ENCODE measurements around the gene PLEKHG2. TPM values are rescaled to one million over a fixed set of nuclear protein-coding genes. Genes with fewer than 3 reads are reported as not detected.
A peak's percentile ranks its signal among the peaks of the same experiment; 100 is the strongest.

Gene PLEKHG2
- total and polyA plus RNA-seq, 2 experiments from 2014 or later = 30.5 to 40.7 TPM

- peaks cover 4% of the 10 kb centered on the region for H3K4me1 ChIP-seq (ENCODE audit: low read depth)
- H3K9me3 ChIP-seq (ENCODE audit: low read depth) = no peaks in the 10 kb centered on the region
- H3K27ac ChIP-seq = peak overlapping the region; percentile 91
- no peak for TF ChIP-seq CTCF (IDR thresholded peaks at IDR 0.05; ENCODE audit: low read depth, low read length)
- peak; percentile 6 to 42 for DNase-seq (ENCODE audit: low read depth in 1 of 2, low spot score in 1 of 2)
- no peaks in the 10 kb centered on the region for H3K36me3 ChIP-seq
- no peaks in the 10 kb centered on the region for H3K27me3 ChIP-seq
- H3K4me3 ChIP-seq = peak overlapping the region; percentile 83
Measured at GRCh38 chr19:39444598-39445195, 32.2 kb downstream of the PLEKHG2 start.

DNA sequence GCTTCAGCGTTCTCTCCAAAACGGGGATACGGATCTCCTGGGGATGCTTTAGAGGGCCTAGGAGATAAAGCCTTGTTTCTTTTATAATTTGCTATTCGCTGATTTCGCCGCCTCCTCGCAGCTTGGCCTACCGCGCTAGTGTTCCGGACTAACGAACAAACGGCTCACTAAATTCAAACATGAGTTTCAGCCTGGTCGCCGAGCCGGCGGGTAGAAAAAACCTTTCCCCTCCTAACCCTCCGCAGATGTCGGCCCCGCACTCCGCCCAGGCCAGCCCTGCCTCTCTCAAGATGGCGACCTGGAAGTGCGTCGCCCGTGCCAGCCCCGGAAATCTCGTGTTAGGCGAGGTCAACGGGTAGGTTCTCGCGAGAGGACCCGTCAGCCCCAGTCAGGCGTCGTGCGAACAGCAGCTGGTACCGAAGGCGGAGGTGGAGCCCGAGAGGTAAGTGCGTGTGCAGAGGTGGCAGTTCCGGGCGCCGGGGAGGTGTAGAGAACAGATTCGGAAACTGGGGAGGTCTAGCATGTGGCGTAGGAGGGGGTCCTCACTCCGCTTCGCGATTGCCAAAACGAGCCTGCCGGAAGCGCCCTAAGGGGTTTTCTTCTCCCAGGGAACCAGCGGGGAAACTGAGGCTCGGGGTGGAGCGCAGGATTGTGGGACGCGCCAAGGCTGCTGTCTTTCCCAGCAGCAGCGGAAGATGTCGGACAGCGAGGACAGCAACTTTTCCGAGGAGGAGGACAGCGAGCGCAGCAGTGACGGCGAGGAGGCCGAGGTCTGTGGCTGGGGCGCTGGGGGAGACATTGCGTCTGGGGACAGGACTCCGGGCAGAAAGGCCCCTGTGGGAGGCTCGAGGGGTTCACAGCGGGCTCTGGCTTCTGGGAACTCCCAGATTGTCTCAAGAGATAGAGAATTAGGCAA lies 33.0 kb downstream of the PLEKHG2 start, which contains the start of gene SUPT5H:
Gene SUPT5H (plus strand): TSS at position 387 of the 916 bp plus-strand sequence. CDS start 309 bp downstream, at position 696.
- H3K4me3 ChIP-seq = peak within 1 kb of the TSS; percentile 83
- H3K4me1 ChIP-seq (ENCODE audit: low read depth) = peaks cover 4% of the 10 kb centered on the region
- TF ChIP-seq CTCF (IDR thresholded peaks at IDR 0.05; ENCODE audit: low read depth, low read length) = no peak

GRCh38 chr19:39446365-39447084 lies 34.1 kb downstream of the PLEKHG2 start:
- Histone ChIP-seq H3K27me3 (no peaks in the 10 kb centered on the region), H3K9me3 (ENCODE audit: low read depth) (no peaks in the 10 kb centered on the region), H3K4me1 (ENCODE audit: low read depth) (peaks cover 4% of the 10 kb centered on the region), H3K36me3 (no peaks in the 10 kb centered on the region), H3K4me3 (peak overlapping the region; percentile 83), H3K27ac (no peak overlapping the region)
- TF ChIP-seq CTCF (IDR thresholded peaks at IDR 0.05; ENCODE audit: low read depth, low read length) = no peak
- DNase-seq (ENCODE audit: low read depth in 1 of 2, low spot score in 1 of 2) = no peak

More for the DNA sequence above, 33.0 kb downstream of the PLEKHG2 start, which contains the start of gene SUPT5H:
- Histone ChIP-seq H3K27ac (peak within 1 kb of the TSS; percentile 91), H3K27me3 (no peaks in the 10 kb centered on the region), H3K9me3 (ENCODE audit: low read depth) (no peaks in the 10 kb centered on the region), H3K36me3 (no peaks in the 10 kb centered on the region)
- peak; percentile 98 for DNase-seq (ENCODE audit: low read depth in 1 of 2, low spot score in 1 of 2)

GRCh38 chr19:39448271-39448670 lies 35.8 kb downstream of the PLEKHG2 start:
- H3K4me1 ChIP-seq (ENCODE audit: low read depth) = peaks cover 4% of the 10 kb centered on the region

More at GRCh38 chr19:39448271-39448670, 35.8 kb downstream of the PLEKHG2 start:
- peaks cover 3% of the 10 kb centered on the region for H3K36me3 ChIP-seq
- H3K9me3 ChIP-seq (ENCODE audit: low read depth) = no peaks in the 10 kb centered on the region
- no peak for DNase-seq (ENCODE audit: low read depth in 1 of 2, low spot score in 1 of 2)
- H3K27ac ChIP-seq = peak overlapping the region; percentile 40
- TF ChIP-seq CTCF (IDR thresholded peaks at IDR 0.05; ENCODE audit: low read depth, low read length) = no peak
- H3K27me3 ChIP-seq = no peaks in the 10 kb centered on the region
- no peak overlapping the region for H3K4me3 ChIP-seq
